HepG2 (cell line): ENCODE measurements around the gene TALDO1. TPM values are rescaled to one million over a fixed set of nuclear protein-coding genes. Genes with fewer than 3 reads are reported as not detected.
A peak's percentile ranks its signal among the peaks of the same experiment; 100 is the strongest.

Experiments
- CERS6 ChIP-seq: sonication (generic); formaldehyde crosslinking; IDR thresholded peaks from 2 replicates; pipeline ENCODE4 v1.5.0; 2020; ENCODE audit warnings: missing genetic modification reagents
- CREM ChIP-seq, 2 experiments: sonication (generic) in 1 of 2; formaldehyde crosslinking in 1 of 2; IDR thresholded peaks; 2 replicates each; pipeline versions ENCODE4 v1.4.0 to v1.6.1; 2016 to 2020; ENCODE audit warnings: antibody characterized with exemption in 1 of 2, mild to moderate bottlenecking in 1 of 2, missing genetic modification reagents in 1 of 2
- DR1 ChIP-seq: sonication (generic); formaldehyde crosslinking; IDR thresholded peaks from 2 replicates; pipeline ENCODE4 v1.8.0; 2021; ENCODE audit warnings: mild to moderate bottlenecking, missing genetic modification reagents, inconsistent platforms
- GTF3A ChIP-seq: sonication (generic); formaldehyde crosslinking; conservative IDR thresholded peaks from 2 replicates; pipeline ENCODE4 v1.4.0; 2020; ENCODE audit warnings: mild to moderate bottlenecking, missing genetic modification reagents
- MEIS2 ChIP-seq: sonication (generic); formaldehyde crosslinking; IDR thresholded peaks from 2 replicates; pipeline ENCODE4 v1.9.0; 2021; ENCODE audit warnings: mild to moderate bottlenecking, missing genetic modification reagents
- MLXIP ChIP-seq: sonication (generic); formaldehyde crosslinking; IDR thresholded peaks from 2 replicates; pipeline ENCODE4 v1.9.0; 2021; ENCODE audit warnings: missing genetic modification reagents, borderline replicate concordance
- MYC ChIP-seq: sonication (generic); formaldehyde crosslinking; IDR thresholded peaks from 2 replicates; pipeline ENCODE4 v1.9.0; 2021; ENCODE audit warnings: missing genetic modification reagents, borderline replicate concordance
- NFRKB ChIP-seq: fragments of 450-650 bp; IDR thresholded peaks from 2 replicates; pipeline ENCODE4 v1.6.1; 2017
- PBX3 ChIP-seq: sonication (generic); formaldehyde crosslinking; IDR thresholded peaks from 2 replicates; pipeline ENCODE4 v1.8.1; 2023; ENCODE audit warnings: missing genetic modification reagents, inconsistent platforms, borderline replicate concordance
- PHF5A ChIP-seq: IDR thresholded peaks from one replicate; pipeline ENCODE4 v1.6.1; 2018; ENCODE audit warnings: low read depth, missing genetic modification reagents; ENCODE audit not compliant: unreplicated experiment
- SETDB1 ChIP-seq: sonication (generic); formaldehyde crosslinking; IDR thresholded peaks from 2 replicates; pipeline ENCODE4 v1.5.1; 2020; ENCODE audit warnings: missing genetic modification reagents, mild to moderate bottlenecking, borderline replicate concordance
- SRF ChIP-seq: IDR thresholded peaks from 2 replicates; pipeline ENCODE4 v1.6.1; 2011; ENCODE audit warnings: mild to moderate bottlenecking, low read depth, low read length, moderate library complexity
- TBX2 ChIP-seq: sonication (generic); formaldehyde crosslinking; IDR thresholded peaks from 2 replicates; pipeline ENCODE4 v1.5.0; 2020; ENCODE audit warnings: missing genetic modification reagents, mild to moderate bottlenecking, borderline replicate concordance
- TEAD2 ChIP-seq: sonication (generic); formaldehyde crosslinking; IDR thresholded peaks from 2 replicates; pipeline ENCODE4 v1.9.0; 2021; ENCODE audit warnings: missing genetic modification reagents
- ZHX1 ChIP-seq: sonication (generic); formaldehyde crosslinking; IDR thresholded peaks from 2 replicates; pipeline ENCODE4 v1.8.1; 2022; ENCODE audit warnings: low read depth, mild to moderate bottlenecking, missing genetic modification reagents
- ZMYM4 ChIP-seq: sonication (generic); formaldehyde crosslinking; IDR thresholded peaks from 2 replicates; pipeline ENCODE4 v1.8.1; 2023; ENCODE audit warnings: mild to moderate bottlenecking, missing genetic modification reagents
- ZNF101 ChIP-seq: sonication (generic); formaldehyde crosslinking; IDR thresholded peaks from 2 replicates; pipeline ENCODE4 v1.4.0; 2020; ENCODE audit warnings: mild to moderate bottlenecking, low read depth, missing genetic modification reagents, borderline replicate concordance
- ZNF235 ChIP-seq: sonication (generic); formaldehyde crosslinking; IDR thresholded peaks from 2 replicates; pipeline ENCODE4 v1.8.1; 2023; ENCODE audit warnings: mild to moderate bottlenecking, missing genetic modification reagents, borderline replicate concordance
- ZNF382 ChIP-seq: sonication (generic); formaldehyde crosslinking; IDR thresholded peaks from 2 replicates; pipeline ENCODE4 v1.5.0; 2020; ENCODE audit warnings: missing genetic modification reagents, mild to moderate bottlenecking, borderline replicate concordance
- ZNF577 ChIP-seq: sonication (generic); formaldehyde crosslinking; IDR thresholded peaks from 2 replicates; pipeline ENCODE4 v1.4.0; 2020; ENCODE audit warnings: mild to moderate bottlenecking, low read depth, missing genetic modification reagents, borderline replicate concordance
- polyA plus RNA-seq, 8 experiments: library from polyadenylated mRNA; depleted of rRNA in 3 of 8; stranded (reverse) in 7 of 8; unstranded in 1 of 8; fragments of >200 nt; fragmentation: Illumina TruSeq in 4 of 8; extraction: Trizol in 4 of 8; gene quantifications; 2 replicates each; pipeline versions ENCODE4 v1.2.1 to v1.2.3, GENCODE V29; 2011 to 2016; ENCODE audit warnings: low read depth in 4 of 8, missing spikeins in 1 of 8, mixed read lengths in 1 of 8; ENCODE audit not compliant: insufficient read depth in 1 of 8
- total RNA-seq, 5 experiments: library from RNA; depleted of rRNA; stranded (reverse); fragments of >200 nt; fragmentation: Illumina TruSeq; extraction: Trizol; gene quantifications; 2 replicates each; pipeline ENCODE4 v1.2.3, GENCODE V29; 2016; ENCODE audit warnings: low read depth in 1 of 5

TALDO1 gene
- total and polyA plus RNA-seq, 2 of the 13 experiments (the other 11 are each of a cell fraction or from before 2014, with no cell fraction given) = 107 to 240 TPM

GRCh38 chr11:704781-705645, 42.3 kb upstream of the TALDO1 start (continued):
- TF ChIP-seq ZHX1 (CRISPR knock-in tag) = no peak
- TF ChIP-seq PHF5A (CRISPR knock-in tag) = peak; percentile 54
- TF ChIP-seq PBX3 (CRISPR knock-in tag) = no peak
- no peak for TF ChIP-seq NFRKB
- TF ChIP-seq TEAD2 (CRISPR knock-in tag) = no peak
- no peak for TF ChIP-seq ZNF235 (CRISPR knock-in tag)
- TF ChIP-seq MLXIP (CRISPR knock-in tag) = 0 out of 2 replicates have a peak, but pooled peaks have one; percentile 58
- no peak for TF ChIP-seq ZNF101 (CRISPR knock-in tag)
- TF ChIP-seq MEIS2 = peak; percentile 85; the same call in 1 of the 2 replicates
- TF ChIP-seq SRF = no peak
- peak; percentile 64 for TF ChIP-seq ZMYM4 (CRISPR knock-in tag)
- TF ChIP-seq DR1 = peak; percentile 74
- peak; percentile 86 for TF ChIP-seq MYC (CRISPR knock-in tag)
- no peak for TF ChIP-seq ZNF577 (CRISPR knock-in tag)
- peak; percentile 60; the same call in 1 of the 2 replicates for TF ChIP-seq CREM (IDR thresholded peaks at IDR 0.05)
- no peak for TF ChIP-seq CREM (CRISPR knock-in tag; IDR thresholded peaks at IDR 0.05)
- no peak for TF ChIP-seq CERS6 (CRISPR knock-in tag)
- no peak for TF ChIP-seq SETDB1 (CRISPR knock-in tag)
- TF ChIP-seq GTF3A (CRISPR knock-in tag) = no peak
- TF ChIP-seq ZNF382 (CRISPR knock-in tag) = no peak
- TF ChIP-seq TBX2 (CRISPR knock-in tag) = peak; percentile 97
